Liver (tissue), 9 donors: ENCODE measurements around the gene PARP4. TPM values are rescaled to one million over a fixed set of nuclear protein-coding genes. Genes with fewer than 3 reads are reported as not detected.

Source experiments
- DNase-seq: peaks from one replicate; pipeline ENCODE4 v3.0.0-alpha.2; 2017; ENCODE audit warnings: low spot score
- H3K27ac ChIP-seq, 2 donors: one replicate each; pipeline ENCODE4 v1.7.0; 2013; ENCODE audit warnings: inconsistent platforms in 2 of 2, low read length in 2 of 2, control low read depth in 1 of 2, low read depth in 1 of 2, mild to moderate bottlenecking in 1 of 2
- H3K27me3 ChIP-seq, 4 donors: one replicate each; pipeline versions ENCODE4 v1.6.1 to v1.7.0; 2013; ENCODE audit warnings: low read length in 3 of 4, inconsistent platforms in 1 of 4, mild to moderate bottlenecking in 1 of 4, moderate library complexity in 1 of 4; ENCODE audit not compliant: control insufficient read depth in 4 of 4, insufficient read depth in 4 of 4
- H3K36me3 ChIP-seq, 4 donors: one replicate each; pipeline versions ENCODE4 v1.6.1 to v1.7.0; 2013; ENCODE audit warnings: low read length in 3 of 4, mild to moderate bottlenecking in 3 of 4, low read depth in 1 of 4, moderate library complexity in 1 of 4; ENCODE audit not compliant: control insufficient read depth in 4 of 4, insufficient read depth in 3 of 4
- H3K4me1 ChIP-seq, 4 donors: one replicate each; pipeline versions ENCODE4 v1.6.1 to v1.7.0; 2013; ENCODE audit warnings: low read length in 3 of 4, mild to moderate bottlenecking in 3 of 4, moderate library complexity in 1 of 4; ENCODE audit not compliant: control insufficient read depth in 4 of 4, insufficient read depth in 4 of 4
- H3K4me3 ChIP-seq, 3 donors: one replicate each; pipeline versions ENCODE4 v1.6.1 to v1.7.0; 2013; ENCODE audit warnings: low read length in 3 of 3, control low read depth in 1 of 3, low read depth in 1 of 3, mild to moderate bottlenecking in 1 of 3
- H3K9ac ChIP-seq, 2 donors: one replicate each; pipeline ENCODE4 v1.7.0; 2013; ENCODE audit warnings: low read length in 2 of 2, mild to moderate bottlenecking in 2 of 2, moderate library complexity in 2 of 2, control low read depth in 1 of 2, low read depth in 1 of 2
- H3K9me3 ChIP-seq, 4 donors: one replicate each; pipeline versions ENCODE4 v1.6.1 to v1.7.0; 2013; ENCODE audit warnings: low read length in 3 of 4; ENCODE audit not compliant: control insufficient read depth in 4 of 4
- CTCF ChIP-seq: fragments of 150-350 bp; IDR thresholded peaks from 2 replicates; pipeline ENCODE4 v1.5.1; 2017; ENCODE audit warnings: improper control_type of control experiment, low read depth, low read length; ENCODE audit not compliant: missing input control
- FOXA1 ChIP-seq: IDR thresholded peaks from 2 replicates; pipeline ENCODE4 v1.6.1; 2016; ENCODE audit warnings: antibody characterized with exemption
- FOXA2 ChIP-seq: IDR thresholded peaks from 2 replicates; pipeline ENCODE4 v1.6.1; 2016; ENCODE audit warnings: antibody characterized with exemption
- GABPA ChIP-seq, 2 donors: IDR thresholded peaks in 1 of 2; conservative IDR thresholded peaks in 1 of 2; 2 replicates each; pipeline ENCODE4 v1.6.1; 2016; ENCODE audit warnings: antibody characterized with exemption in 2 of 2, mild to moderate bottlenecking in 1 of 2, moderate library complexity in 1 of 2
- HNF4A ChIP-seq, 2 donors: conservative IDR thresholded peaks; 2 replicates each; pipeline ENCODE4 v1.6.1; 2016; ENCODE audit warnings: antibody characterized with exemption in 2 of 2, mild to moderate bottlenecking in 2 of 2
- JUND ChIP-seq, 2 donors: IDR thresholded peaks; 2 replicates each; pipeline ENCODE4 v1.6.1; 2016; ENCODE audit warnings: antibody characterized with exemption in 2 of 2
- MAX ChIP-seq: IDR thresholded peaks from 2 replicates; pipeline ENCODE4 v1.6.1; 2016; ENCODE audit warnings: antibody characterized with exemption
- NR2F2 ChIP-seq: IDR thresholded peaks from 2 replicates; pipeline ENCODE4 v1.6.1; 2016; ENCODE audit warnings: antibody characterized with exemption
- TAF1 ChIP-seq: conservative IDR thresholded peaks from 2 replicates; pipeline ENCODE4 v1.6.1; 2016; ENCODE audit warnings: antibody characterized with exemption, mild to moderate bottlenecking
- YY1 ChIP-seq: IDR thresholded peaks from 2 replicates; pipeline ENCODE4 v1.6.1; 2016; ENCODE audit warnings: antibody characterized with exemption, mild to moderate bottlenecking
- ZBTB33 ChIP-seq: IDR thresholded peaks from 2 replicates; pipeline ENCODE4 v1.6.1; 2016; ENCODE audit warnings: antibody characterized with exemption
- WGBS: extraction: QIAGEN DNeasy Blood & Tissue Kit; methylation state at CpG from one replicate; pipeline ENCODE4 v1.1.7; 2013; 5-methylcytosine and 5-hydroxymethylcytosine counted together
- polyA plus RNA-seq, 2 donors: library from polyadenylated mRNA; stranded (reverse) in 1 of 2; unstranded in 1 of 2; fragments of 200-250 nt in 1 of 2; fragments of >200 nt in 1 of 2; fragmentation: Nextera tagmentation in 1 of 2; extraction: Ambion mirVana in 1 of 2; gene quantifications; one replicate each; pipeline versions ENCODE4 v1.2.1 to v1.2.3, GENCODE V29; 2013 to 2015
- total RNA-seq, 2 donors: library from RNA; depleted of rRNA; stranded (reverse); fragments of >200 nt; gene quantifications; one replicate each; pipeline ENCODE4 v1.2.3, GENCODE V29; 2014
- donor health status: healthy.
- donor health status: healthy.
- donor health status: healthy.
- donor health status: healthy.
- donor health status: healthy.

PARP4 gene
- total and polyA plus RNA-seq, 4 donors: 10.7 to 29.3 (median 17.7) TPM

- no peak for DNase-seq
- H3K4me1 ChIP-seq: peaks cover 0 to 8% (median 3%) of the 10 kb centered on the region in 4 donors
- no peak overlapping the region for H3K4me3 ChIP-seq
- peaks cover 0 to 13% (median 3%) of the 10 kb centered on the region in 4 donors for H3K36me3 ChIP-seq
- H3K27me3 ChIP-seq: no peaks in the 10 kb centered on the region
- no peak overlapping the region for H3K9ac ChIP-seq
- TF ChIP-seq FOXA1 (no peak), CTCF (no peak), HNF4A (conservative IDR thresholded peaks at IDR 0.05) (no peak), MAX (no peak)
- H3K9me3 ChIP-seq: no peaks in the 10 kb centered on the region
- no peak overlapping the region for H3K27ac ChIP-seq
- 74% methylated on average over 8 of the region's 8 CpGs for WGBS
Observed at GRCh38 chr13:24505256-24505655, 7.3 kb downstream of the PARP4 start.

- DNase-seq: no peak
- WGBS: 74% methylated on average over 4 of the region's 4 CpGs
- no peak overlapping the region for H3K4me3 ChIP-seq
- H3K27me3 ChIP-seq: no peaks in the 10 kb centered on the region
- no peak overlapping the region for H3K27ac ChIP-seq
- TF ChIP-seq FOXA2 (no peak), ZBTB33 (no peak), HNF4A (conservative IDR thresholded peaks at IDR 0.05) (no peak), FOXA1 (no peak), GABPA (IDR thresholded peaks at IDR 0.05 in 1 of 2, conservative IDR thresholded peaks at IDR 0.05 in 1 of 2) (no peak)
- H3K9me3 ChIP-seq: no peaks in the 10 kb centered on the region
- H3K36me3 ChIP-seq: peaks cover 0 to 13% (median 5%) of the 10 kb centered on the region in 4 donors
- H3K9ac ChIP-seq: no peak overlapping the region
- H3K4me1 ChIP-seq: peaks cover 0 to 5% (median 1%) of the 10 kb centered on the region in 4 donors
Observed at GRCh38 chr13:24503379-24503696, 9.2 kb downstream of the PARP4 start.

GRCh38 chr13:24502533-24503378 lies 9.8 kb downstream of the PARP4 start:
- no peak overlapping the region for H3K9ac ChIP-seq
- peaks cover 0 to 12% (median 7%) of the 10 kb centered on the region in 4 donors for H3K36me3 ChIP-seq
- TF ChIP-seq YY1: no peak
- TF ChIP-seq NR2F2: no peak
- TF ChIP-seq TAF1: no peak
- no peak for TF ChIP-seq JUND (IDR thresholded peaks at IDR 0.05)
- 79% methylated on average over 8 of the region's 8 CpGs for WGBS
- H3K9me3 ChIP-seq: no peaks in the 10 kb centered on the region
- peaks cover 0 to 5% (median 1%) of the 10 kb centered on the region in 4 donors for H3K4me1 ChIP-seq
- DNase-seq: no peak
- no peaks in the 10 kb centered on the region for H3K27me3 ChIP-seq
- no peak overlapping the region for H3K4me3 ChIP-seq
- H3K27ac ChIP-seq: no peak overlapping the region
